ENCODE results near the gene LGI1. TPM values are rescaled to one million over a fixed set of nuclear protein-coding genes. Genes with fewer than 3 reads are reported as not detected.

The LGI1 gene
- total and polyA plus RNA-seq, 2 of the 8 experiments (the other 6 are each of a cell fraction or from before 2014, with no cell fraction given), result 0.15 TPM; not detected in 1

DNA sequence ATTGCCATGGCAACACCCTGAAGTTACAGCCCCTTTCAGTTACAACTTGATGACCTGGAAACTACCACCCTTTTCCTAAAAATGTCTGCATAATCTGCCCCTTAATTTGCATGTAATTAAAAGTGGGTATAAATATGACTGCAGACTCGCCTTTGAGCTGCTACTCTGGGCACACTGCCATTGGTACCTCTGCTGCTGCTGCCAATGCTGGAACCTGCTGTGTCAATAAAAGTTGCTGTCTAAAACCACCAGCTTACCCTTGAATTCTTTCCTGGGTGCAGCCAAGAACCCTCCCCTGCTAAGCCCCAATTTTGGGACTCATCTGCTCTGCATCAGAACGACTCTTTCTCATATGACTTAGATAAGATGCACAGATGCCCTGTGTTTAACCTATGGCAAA, 45.1 kb upstream of the LGI1 start:
- POLR2A ChIA-PET (ENCODE audit: partially characterized antibody), result no interaction called here
- no peak overlapping the region for H4K91ac ChIP-seq (replicated peaks; ENCODE audit: insufficient read length, low read length)

More for the DNA sequence above, 45.1 kb upstream of the LGI1 start:
- no peaks in the 10 kb centered on the region for H3K27me3 ChIP-seq (replicated peaks in 1 of 4; ENCODE audit: control insufficient read depth in 3 of 4, extremely low read depth in 1 of 4, insufficient read depth in 3 of 4, low read length in 3 of 4)
- no peaks in the 10 kb centered on the region for H4K20me1 ChIP-seq (replicated peaks in 1 of 2; ENCODE audit: control insufficient read depth in 1 of 2, insufficient read depth in 2 of 2, low read length in 2 of 2)
- no peaks in the 10 kb centered on the region for H3K23me2 ChIP-seq (ENCODE audit: low read depth, low read length)
- H2BK20ac ChIP-seq (ENCODE audit: low read length), result no peak overlapping the region
- H3K36me3 ChIP-seq (ENCODE audit: control insufficient read depth in 2 of 4, insufficient read depth in 4 of 4, low read length in 3 of 4), result no peaks in the 10 kb centered on the region
- H3K14ac ChIP-seq (ENCODE audit: insufficient read length), result no peak overlapping the region
- CTCF ChIA-PET (ENCODE audit: partially characterized antibody), result interaction anchor here (0.7 to 1.5 kb wide), 4 partner anchors 10 to 158 kb away, joined by 3 to 4 read pairs (median 3); partner anchors contain the start of gene FRA10AC1
- TF ChIP-seq, protein P1, sequence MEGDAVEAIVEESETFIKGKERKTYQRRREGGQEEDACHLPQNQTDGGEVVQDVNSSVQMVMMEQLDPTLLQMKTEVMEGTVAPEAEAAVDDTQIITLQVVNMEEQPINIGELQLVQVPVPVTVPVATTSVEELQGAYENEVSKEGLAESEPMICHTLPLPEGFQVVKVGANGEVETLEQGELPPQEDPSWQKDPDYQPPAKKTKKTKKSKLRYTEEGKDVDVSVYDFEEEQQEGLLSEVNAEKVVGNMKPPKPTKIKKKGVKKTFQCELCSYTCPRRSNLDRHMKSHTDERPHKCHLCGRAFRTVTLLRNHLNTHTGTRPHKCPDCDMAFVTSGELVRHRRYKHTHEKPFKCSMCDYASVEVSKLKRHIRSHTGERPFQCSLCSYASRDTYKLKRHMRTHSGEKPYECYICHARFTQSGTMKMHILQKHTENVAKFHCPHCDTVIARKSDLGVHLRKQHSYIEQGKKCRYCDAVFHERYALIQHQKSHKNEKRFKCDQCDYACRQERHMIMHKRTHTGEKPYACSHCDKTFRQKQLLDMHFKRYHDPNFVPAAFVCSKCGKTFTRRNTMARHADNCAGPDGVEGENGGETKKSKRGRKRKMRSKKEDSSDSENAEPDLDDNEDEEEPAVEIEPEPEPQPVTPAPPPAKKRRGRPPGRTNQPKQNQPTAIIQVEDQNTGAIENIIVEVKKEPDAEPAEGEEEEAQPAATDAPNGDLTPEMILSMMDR (IDR thresholded peaks at IDR 0.05; ENCODE audit: control extremely low read depth in 1 of 3, insufficient read depth in 1 of 3, low read depth in 1 of 3, low read length in 3 of 3), result no peak
- FAIRE-seq (no peak), DNase-seq (ENCODE audit: low read depth in 1 of 2, low spot score in 2 of 2) (no peak)
- no peak overlapping the region for H2BK120ac ChIP-seq (replicated peaks; ENCODE audit: low read depth, low read length)
- H3K4me1 ChIP-seq (replicated peaks in 1 of 4; ENCODE audit: control insufficient read depth in 3 of 4, insufficient read depth in 4 of 4, low read length in 3 of 4), result no peaks in the 10 kb centered on the region
- 78% methylated on average over 2 of the region's 2 CpGs; no CpG with 5 or more reads in 1 of the 2 experiments for WGBS, 2 experiments (ENCODE audit: extremely low coverage in 1 of 2, insufficient coverage in 1 of 2, insufficient read length in 1 of 2, insufficient replicate concordance in 2 of 2, low coverage in 1 of 2, low lambda C conversion rate in 2 of 2, missing lambda C conversion rate in 1 of 2)
- H3K9me3 ChIP-seq (ENCODE audit: insufficient read depth in 2 of 2, low read depth in 1 of 2, low read length in 1 of 2), result no peaks in the 10 kb centered on the region
- H2BK5ac ChIP-seq (ENCODE audit: low read depth, low read length), result no peak overlapping the region
- no peaks in the 10 kb centered on the region for H3K79me1 ChIP-seq (ENCODE audit: low read depth, low read length)
- no peak overlapping the region for H4K5ac ChIP-seq (ENCODE audit: insufficient read length, low read depth, low read length)
- H4K8ac ChIP-seq (ENCODE audit: extremely low read depth, insufficient read depth, low read length), result no peak overlapping the region
- no peak overlapping the region for H2AFZ ChIP-seq (ENCODE audit: low read length)
- H2BK12ac ChIP-seq (ENCODE audit: low read depth, low read length), result no peak overlapping the region
- H3K4me2 ChIP-seq (ENCODE audit: insufficient read depth in 1 of 2, low read depth in 2 of 2, low read length in 2 of 2), result no peak overlapping the region
- H3K23ac ChIP-seq (ENCODE audit: insufficient read length), result no peak overlapping the region
- no peak overlapping the region for H3K56ac ChIP-seq (replicated peaks; ENCODE audit: insufficient read length, low read depth, low read length)
- H3K79me2 ChIP-seq (ENCODE audit: control insufficient read depth in 1 of 2, insufficient read depth in 2 of 2, low read length in 2 of 2), result no peaks in the 10 kb centered on the region
- no peak overlapping the region for H3K27ac ChIP-seq (ENCODE audit: low read depth, low read length)
- no peak overlapping the region for H3K4ac ChIP-seq (replicated peaks; ENCODE audit: insufficient read length, low read depth, low read length)
- no peak overlapping the region for H3K4me3 ChIP-seq (ENCODE audit: extremely low read depth in 1 of 4, insufficient read depth in 2 of 4, low read depth in 3 of 4, low read length in 4 of 4)
- H3K9ac ChIP-seq (replicated peaks in 1 of 4; ENCODE audit: extremely low read depth in 1 of 4, low read depth in 3 of 4, low read length in 3 of 4), result no peak overlapping the region
- H2AK5ac ChIP-seq (ENCODE audit: low read depth, low read length), result no peak overlapping the region
- no peak overlapping the region for H2BK15ac ChIP-seq (ENCODE audit: low read length)
- no peak overlapping the region for H3K18ac ChIP-seq (ENCODE audit: extremely low read depth, low read length)
